ENCODE results near the gene SCD.

DNA sequence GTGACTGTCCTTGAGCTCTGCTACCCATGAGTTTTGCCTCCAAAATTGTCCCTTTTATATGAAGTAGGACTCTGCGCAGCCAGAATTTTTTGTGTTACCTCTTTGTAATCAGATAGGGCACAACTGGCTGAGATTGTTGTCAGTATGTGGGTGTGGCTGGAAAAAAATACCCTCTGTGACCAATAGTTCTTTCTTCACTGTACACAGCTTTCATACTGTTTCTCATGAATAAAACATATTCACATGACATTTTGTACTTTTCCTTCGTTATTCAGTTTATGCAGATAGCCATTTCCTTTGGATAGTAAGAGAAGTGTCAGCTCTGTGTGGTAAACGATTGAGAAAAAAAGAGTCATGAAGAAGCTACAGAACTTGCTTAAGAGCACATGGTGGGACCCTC is 66.1 kb downstream of the SCD start:
- TF ChIP-seq, protein P1, sequence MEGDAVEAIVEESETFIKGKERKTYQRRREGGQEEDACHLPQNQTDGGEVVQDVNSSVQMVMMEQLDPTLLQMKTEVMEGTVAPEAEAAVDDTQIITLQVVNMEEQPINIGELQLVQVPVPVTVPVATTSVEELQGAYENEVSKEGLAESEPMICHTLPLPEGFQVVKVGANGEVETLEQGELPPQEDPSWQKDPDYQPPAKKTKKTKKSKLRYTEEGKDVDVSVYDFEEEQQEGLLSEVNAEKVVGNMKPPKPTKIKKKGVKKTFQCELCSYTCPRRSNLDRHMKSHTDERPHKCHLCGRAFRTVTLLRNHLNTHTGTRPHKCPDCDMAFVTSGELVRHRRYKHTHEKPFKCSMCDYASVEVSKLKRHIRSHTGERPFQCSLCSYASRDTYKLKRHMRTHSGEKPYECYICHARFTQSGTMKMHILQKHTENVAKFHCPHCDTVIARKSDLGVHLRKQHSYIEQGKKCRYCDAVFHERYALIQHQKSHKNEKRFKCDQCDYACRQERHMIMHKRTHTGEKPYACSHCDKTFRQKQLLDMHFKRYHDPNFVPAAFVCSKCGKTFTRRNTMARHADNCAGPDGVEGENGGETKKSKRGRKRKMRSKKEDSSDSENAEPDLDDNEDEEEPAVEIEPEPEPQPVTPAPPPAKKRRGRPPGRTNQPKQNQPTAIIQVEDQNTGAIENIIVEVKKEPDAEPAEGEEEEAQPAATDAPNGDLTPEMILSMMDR (IDR thresholded peaks at IDR 0.05; ENCODE audit: insufficient read depth, low read depth, low read length) = no peak
- no peak for TF ChIP-seq EZH2 (IDR thresholded peaks at IDR 0.05; ENCODE audit: insufficient read depth, low read length)
